ENCODE data around the gene TADA1.

GRCh38 chr1:166849135-166849534, 26.9 kb downstream of the TADA1 start:
- TF ChIP-seq ZBTB33 (IDR thresholded peaks at IDR 0.05; ENCODE audit: extremely low read depth, insufficient replicate concordance, low read length) (no peak), CBX3 (IDR thresholded peaks at IDR 0.05; ENCODE audit: low read depth) (no peak), POLR2A (IDR thresholded peaks at IDR 0.05; ENCODE audit: borderline replicate concordance, extremely low read depth, insufficient read depth, insufficient read length) (no peak), CTCF (IDR thresholded peaks at IDR 0.05 in 2 of 3, conservative IDR thresholded peaks at IDR 0.05 in 1 of 3; ENCODE audit: borderline replicate concordance in 1 of 3, insufficient read depth in 1 of 3, low read depth in 2 of 3, low read length in 2 of 3) (no peak), YY1 (IDR thresholded peaks at IDR 0.05; ENCODE audit: extremely low read depth, insufficient replicate concordance, low read depth, low read length) (no peak), SRF (IDR thresholded peaks at IDR 0.05; ENCODE audit: low read depth) (no peak), SP1 (IDR thresholded peaks at IDR 0.05; ENCODE audit: low read depth) (no peak), POLR2AphosphoS5 (IDR thresholded peaks at IDR 0.05; ENCODE audit: low read depth, low read length) (no peak), CEBPB (IDR thresholded peaks at IDR 0.05; ENCODE audit: low read depth) (no peak), EZH2 (IDR thresholded peaks at IDR 0.05) (no peak), JUND (IDR thresholded peaks at IDR 0.05) (no peak), RAD21 (IDR thresholded peaks at IDR 0.05; ENCODE audit: low read depth) (no peak)
